ENCODE measurements around the gene SLC24A3.

DNA sequence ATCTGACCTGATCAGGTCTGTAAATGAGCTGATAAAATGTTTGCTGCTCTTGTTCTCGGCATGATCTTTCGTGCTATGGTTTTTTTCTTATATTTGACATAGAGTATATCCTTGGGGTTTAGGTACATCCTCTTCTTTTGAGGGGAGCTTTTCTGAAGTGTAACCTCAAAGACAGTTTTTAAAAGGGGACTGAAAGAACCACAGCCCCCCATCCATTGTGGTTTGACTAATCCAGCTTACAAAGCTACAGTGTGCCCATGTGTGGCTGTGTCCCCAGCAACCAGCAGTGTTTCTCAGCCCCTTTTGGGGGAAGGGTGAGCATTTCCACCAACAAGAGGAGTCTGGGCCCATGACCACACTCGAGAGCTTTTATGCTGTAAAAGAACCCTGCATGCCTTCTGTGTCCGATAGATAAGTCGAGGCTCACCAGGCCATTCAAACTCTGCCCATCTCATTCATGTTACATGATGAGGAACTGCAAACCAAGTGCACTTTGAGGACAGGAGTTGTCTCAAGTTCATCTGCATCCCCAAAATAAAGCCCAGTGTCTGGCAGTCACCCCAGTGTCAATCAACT is 266.0 kb downstream of the SLC24A3 start:
- TF ChIP-seq ZNF324 (tag by site-specific recombination; IDR thresholded peaks at IDR 0.05) (no peak), ZNF341 (tag by site-specific recombination; IDR thresholded peaks at IDR 0.05; ENCODE audit: low read depth) (no peak), ZNF366 (tag by site-specific recombination; conservative IDR thresholded peaks at IDR 0.05) (no peak), SP2 (tag by site-specific recombination; IDR thresholded peaks at IDR 0.05) (no peak), ZNF660 (tag by site-specific recombination; IDR thresholded peaks at IDR 0.05) (no peak), ZNF785 (tag by site-specific recombination; IDR thresholded peaks at IDR 0.05) (no peak), ZNF292 (tag by site-specific recombination; IDR thresholded peaks at IDR 0.05; ENCODE audit: borderline replicate concordance, low read depth) (no peak), KLF16 (tag by site-specific recombination; IDR thresholded peaks at IDR 0.05) (no peak), ZNF138 (tag by site-specific recombination; IDR thresholded peaks at IDR 0.05; ENCODE audit: borderline replicate concordance) (no peak)
- TF ChIP-seq, protein P1, sequence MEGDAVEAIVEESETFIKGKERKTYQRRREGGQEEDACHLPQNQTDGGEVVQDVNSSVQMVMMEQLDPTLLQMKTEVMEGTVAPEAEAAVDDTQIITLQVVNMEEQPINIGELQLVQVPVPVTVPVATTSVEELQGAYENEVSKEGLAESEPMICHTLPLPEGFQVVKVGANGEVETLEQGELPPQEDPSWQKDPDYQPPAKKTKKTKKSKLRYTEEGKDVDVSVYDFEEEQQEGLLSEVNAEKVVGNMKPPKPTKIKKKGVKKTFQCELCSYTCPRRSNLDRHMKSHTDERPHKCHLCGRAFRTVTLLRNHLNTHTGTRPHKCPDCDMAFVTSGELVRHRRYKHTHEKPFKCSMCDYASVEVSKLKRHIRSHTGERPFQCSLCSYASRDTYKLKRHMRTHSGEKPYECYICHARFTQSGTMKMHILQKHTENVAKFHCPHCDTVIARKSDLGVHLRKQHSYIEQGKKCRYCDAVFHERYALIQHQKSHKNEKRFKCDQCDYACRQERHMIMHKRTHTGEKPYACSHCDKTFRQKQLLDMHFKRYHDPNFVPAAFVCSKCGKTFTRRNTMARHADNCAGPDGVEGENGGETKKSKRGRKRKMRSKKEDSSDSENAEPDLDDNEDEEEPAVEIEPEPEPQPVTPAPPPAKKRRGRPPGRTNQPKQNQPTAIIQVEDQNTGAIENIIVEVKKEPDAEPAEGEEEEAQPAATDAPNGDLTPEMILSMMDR (tag by site-specific recombination; IDR thresholded peaks at IDR 0.05): no peak
- TF ChIP-seq, protein P2, sequence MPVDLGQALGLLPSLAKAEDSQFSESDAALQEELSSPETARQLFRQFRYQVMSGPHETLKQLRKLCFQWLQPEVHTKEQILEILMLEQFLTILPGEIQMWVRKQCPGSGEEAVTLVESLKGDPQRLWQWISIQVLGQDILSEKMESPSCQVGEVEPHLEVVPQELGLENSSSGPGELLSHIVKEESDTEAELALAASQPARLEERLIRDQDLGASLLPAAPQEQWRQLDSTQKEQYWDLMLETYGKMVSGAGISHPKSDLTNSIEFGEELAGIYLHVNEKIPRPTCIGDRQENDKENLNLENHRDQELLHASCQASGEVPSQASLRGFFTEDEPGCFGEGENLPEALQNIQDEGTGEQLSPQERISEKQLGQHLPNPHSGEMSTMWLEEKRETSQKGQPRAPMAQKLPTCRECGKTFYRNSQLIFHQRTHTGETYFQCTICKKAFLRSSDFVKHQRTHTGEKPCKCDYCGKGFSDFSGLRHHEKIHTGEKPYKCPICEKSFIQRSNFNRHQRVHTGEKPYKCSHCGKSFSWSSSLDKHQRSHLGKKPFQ (tag by site-specific recombination; IDR thresholded peaks at IDR 0.05): no peak
- TF ChIP-seq, protein P3, sequence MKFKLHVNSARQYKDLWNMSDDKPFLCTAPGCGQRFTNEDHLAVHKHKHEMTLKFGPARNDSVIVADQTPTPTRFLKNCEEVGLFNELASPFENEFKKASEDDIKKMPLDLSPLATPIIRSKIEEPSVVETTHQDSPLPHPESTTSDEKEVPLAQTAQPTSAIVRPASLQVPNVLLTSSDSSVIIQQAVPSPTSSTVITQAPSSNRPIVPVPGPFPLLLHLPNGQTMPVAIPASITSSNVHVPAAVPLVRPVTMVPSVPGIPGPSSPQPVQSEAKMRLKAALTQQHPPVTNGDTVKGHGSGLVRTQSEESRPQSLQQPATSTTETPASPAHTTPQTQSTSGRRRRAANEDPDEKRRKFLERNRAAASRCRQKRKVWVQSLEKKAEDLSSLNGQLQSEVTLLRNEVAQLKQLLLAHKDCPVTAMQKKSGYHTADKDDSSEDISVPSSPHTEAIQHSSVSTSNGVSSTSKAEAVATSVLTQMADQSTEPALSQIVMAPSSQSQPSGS (tag by site-specific recombination; IDR thresholded peaks at IDR 0.05; ENCODE audit: low read depth): no peak
- TF ChIP-seq, protein P4, sequence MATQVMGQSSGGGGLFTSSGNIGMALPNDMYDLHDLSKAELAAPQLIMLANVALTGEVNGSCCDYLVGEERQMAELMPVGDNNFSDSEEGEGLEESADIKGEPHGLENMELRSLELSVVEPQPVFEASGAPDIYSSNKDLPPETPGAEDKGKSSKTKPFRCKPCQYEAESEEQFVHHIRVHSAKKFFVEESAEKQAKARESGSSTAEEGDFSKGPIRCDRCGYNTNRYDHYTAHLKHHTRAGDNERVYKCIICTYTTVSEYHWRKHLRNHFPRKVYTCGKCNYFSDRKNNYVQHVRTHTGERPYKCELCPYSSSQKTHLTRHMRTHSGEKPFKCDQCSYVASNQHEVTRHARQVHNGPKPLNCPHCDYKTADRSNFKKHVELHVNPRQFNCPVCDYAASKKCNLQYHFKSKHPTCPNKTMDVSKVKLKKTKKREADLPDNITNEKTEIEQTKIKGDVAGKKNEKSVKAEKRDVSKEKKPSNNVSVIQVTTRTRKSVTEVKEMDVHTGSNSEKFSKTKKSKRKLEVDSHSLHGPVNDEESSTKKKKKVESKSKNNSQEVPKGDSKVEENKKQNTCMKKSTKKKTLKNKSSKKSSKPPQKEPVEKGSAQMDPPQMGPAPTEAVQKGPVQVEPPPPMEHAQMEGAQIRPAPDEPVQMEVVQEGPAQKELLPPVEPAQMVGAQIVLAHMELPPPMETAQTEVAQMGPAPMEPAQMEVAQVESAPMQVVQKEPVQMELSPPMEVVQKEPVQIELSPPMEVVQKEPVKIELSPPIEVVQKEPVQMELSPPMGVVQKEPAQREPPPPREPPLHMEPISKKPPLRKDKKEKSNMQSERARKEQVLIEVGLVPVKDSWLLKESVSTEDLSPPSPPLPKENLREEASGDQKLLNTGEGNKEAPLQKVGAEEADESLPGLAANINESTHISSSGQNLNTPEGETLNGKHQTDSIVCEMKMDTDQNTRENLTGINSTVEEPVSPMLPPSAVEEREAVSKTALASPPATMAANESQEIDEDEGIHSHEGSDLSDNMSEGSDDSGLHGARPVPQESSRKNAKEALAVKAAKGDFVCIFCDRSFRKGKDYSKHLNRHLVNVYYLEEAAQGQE (tag by site-specific recombination; IDR thresholded peaks at IDR 0.05): no peak
- TF ChIP-seq, protein P5, sequence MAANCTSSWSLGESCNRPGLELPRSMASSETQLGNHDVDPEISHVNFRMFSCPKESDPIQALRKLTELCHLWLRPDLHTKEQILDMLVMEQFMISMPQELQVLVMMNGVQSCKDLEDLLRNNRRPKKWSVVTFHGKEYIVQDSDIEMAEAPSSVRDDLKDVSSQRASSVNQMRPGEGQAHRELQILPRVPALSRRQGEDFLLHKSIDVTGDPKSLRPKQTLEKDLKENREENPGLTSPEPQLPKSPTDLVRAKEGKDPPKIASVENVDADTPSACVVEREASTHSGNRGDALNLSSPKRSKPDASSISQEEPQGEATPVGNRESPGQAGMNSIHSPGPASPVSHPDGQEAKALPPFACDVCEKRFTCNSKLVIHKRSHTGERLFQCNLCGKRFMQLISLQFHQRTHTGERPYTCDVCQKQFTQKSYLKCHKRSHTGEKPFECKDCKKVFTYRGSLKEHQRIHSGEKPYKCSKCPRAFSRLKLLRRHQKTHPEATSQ (tag by site-specific recombination; IDR thresholded peaks at IDR 0.05): no peak
